Neural crest cell (in vitro differentiated cells): ENCODE data around the gene IRX2. TPM values are rescaled to one million over a fixed set of nuclear protein-coding genes. Genes with fewer than 3 reads are reported as not detected.

Experiments
- DNase-seq: peaks from one replicate; pipeline ENCODE4 v3.0.0; 2021; ENCODE audit warnings: low read depth, mixed read lengths, low spot score
- H3K27ac Mint-ChIP-seq: one replicate; pipeline ENCODE4 v1.8.0; 2021; ENCODE audit warnings: mild to moderate bottlenecking, mixed read lengths; ENCODE audit not compliant: unreplicated experiment
- H3K27me3 Mint-ChIP-seq: 2 replicates; pipeline ENCODE4 v1.8.0; 2021; ENCODE audit warnings: low read depth, mild to moderate bottlenecking, mixed read lengths
- H3K36me3 Mint-ChIP-seq: 2 replicates; pipeline ENCODE4 v1.8.0; 2021; ENCODE audit warnings: low read depth, mild to moderate bottlenecking, mixed read lengths
- H3K4me1 Mint-ChIP-seq: 2 replicates; pipeline ENCODE4 v1.8.0; 2021; ENCODE audit warnings: mixed read lengths
- H3K4me3 Mint-ChIP-seq: one replicate; pipeline ENCODE4 v1.8.0; 2021; ENCODE audit warnings: mild to moderate bottlenecking, mixed read lengths
- H3K9me3 Mint-ChIP-seq: 2 replicates; pipeline ENCODE4 v1.8.0; 2021; ENCODE audit warnings: mixed read lengths
- total RNA-seq: library from RNA; stranded (reverse); gene quantifications from 2 replicates; pipeline ENCODE4 v1.2.1, GENCODE V29; 2021
- TF ChIP-seq, protein P1 (sequence below): fragments of 200-600 bp; sonication (generic); conservative IDR thresholded peaks from 2 replicates; pipeline ENCODE4 v1.5.0; 2021; ENCODE audit warnings: antibody characterized with exemption, mild to moderate bottlenecking

Gene IRX2
- total RNA-seq, 1 donor from 2014 or later = 42.5 TPM

DNA sequence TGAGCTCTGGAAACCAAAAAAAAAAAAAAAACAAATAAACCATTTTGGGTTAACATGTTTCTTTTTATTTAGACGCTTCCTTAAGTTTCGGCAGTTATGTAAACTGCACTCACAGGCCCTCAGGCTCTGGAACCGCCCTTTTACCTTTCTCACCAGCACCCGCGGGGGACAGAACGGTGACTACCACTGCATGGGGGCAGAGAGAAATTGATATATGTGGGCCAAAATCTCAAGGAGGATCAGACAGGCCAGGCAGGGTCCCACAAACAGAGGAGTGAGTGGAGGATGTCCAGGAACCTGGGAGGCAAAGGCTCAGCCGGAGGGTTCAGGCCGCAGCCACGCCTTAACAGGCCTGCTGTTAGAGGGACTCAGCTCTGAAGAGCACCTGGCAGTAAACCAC, 54.4 kb downstream of the IRX2 start:
- Mint-ChIP-seq H3K4me1 (peaks cover 5% of the 10 kb centered on the region), H3K4me3 (no peak overlapping the region), H3K9me3 (peaks cover 9% of the 10 kb centered on the region), H3K36me3 (peaks cover 2% of the 10 kb centered on the region), H3K27me3 (peaks cover 3% of the 10 kb centered on the region), H3K27ac (no peak overlapping the region)
- DNase-seq = no peak
- TF ChIP-seq, protein P1, sequence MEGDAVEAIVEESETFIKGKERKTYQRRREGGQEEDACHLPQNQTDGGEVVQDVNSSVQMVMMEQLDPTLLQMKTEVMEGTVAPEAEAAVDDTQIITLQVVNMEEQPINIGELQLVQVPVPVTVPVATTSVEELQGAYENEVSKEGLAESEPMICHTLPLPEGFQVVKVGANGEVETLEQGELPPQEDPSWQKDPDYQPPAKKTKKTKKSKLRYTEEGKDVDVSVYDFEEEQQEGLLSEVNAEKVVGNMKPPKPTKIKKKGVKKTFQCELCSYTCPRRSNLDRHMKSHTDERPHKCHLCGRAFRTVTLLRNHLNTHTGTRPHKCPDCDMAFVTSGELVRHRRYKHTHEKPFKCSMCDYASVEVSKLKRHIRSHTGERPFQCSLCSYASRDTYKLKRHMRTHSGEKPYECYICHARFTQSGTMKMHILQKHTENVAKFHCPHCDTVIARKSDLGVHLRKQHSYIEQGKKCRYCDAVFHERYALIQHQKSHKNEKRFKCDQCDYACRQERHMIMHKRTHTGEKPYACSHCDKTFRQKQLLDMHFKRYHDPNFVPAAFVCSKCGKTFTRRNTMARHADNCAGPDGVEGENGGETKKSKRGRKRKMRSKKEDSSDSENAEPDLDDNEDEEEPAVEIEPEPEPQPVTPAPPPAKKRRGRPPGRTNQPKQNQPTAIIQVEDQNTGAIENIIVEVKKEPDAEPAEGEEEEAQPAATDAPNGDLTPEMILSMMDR = no peak
